Sciatic nerve (tissue), 2 donors: ENCODE results near the gene SUMO1. TPM values are rescaled to one million over a fixed set of nuclear protein-coding genes. Genes with fewer than 3 reads are reported as not detected.

ENCODE experiments used
- ATAC-seq: fragments of 200-7000 bp; cut with Tn5 transposase; one replicate; pipeline ENCODE4 v1.9.1; 2020; ENCODE audit warnings: mild to moderate bottlenecking, moderate library complexity
- DNase-seq: peaks from one replicate; pipeline ENCODE4 v3.0.0-alpha.2; 2020; ENCODE audit warnings: low spot score
- intact Hi-C: fragments of 100-400 bp; cut with DNase I; formaldehyde crosslinking; loops from one replicate; pipeline ENCODE4 v1.14.2; 2022
- total RNA-seq: library from RNA; stranded (reverse); fragmentation: NEBNext Ultra II Directional; extraction: Animal tissue kit (Norgen Biotek cat#: 25700); gene quantifications from one replicate; pipeline ENCODE4 v1.2.1, GENCODE V29; 2021
- donor health status: DM: no; HTN: no; CAD: no.
- donor health status: DM: no; HTN: no; CAD: no.

Gene SUMO1
- total RNA-seq, 1 donor from 2014 or later = 68.9 TPM

GRCh38 chr2:202161151-202161835 is 77.1 kb downstream of the SUMO1 start:
- ATAC-seq (no peak), DNase-seq (no peak)
- intact Hi-C loops = no loop called here

GRCh38 chr2:202158796-202159195 is 79.6 kb downstream of the SUMO1 start:
- intact Hi-C loops = no loop called here
- DNase-seq (no peak), ATAC-seq (peak; percentile 76)

- DNase-seq (no peak), ATAC-seq (no peak)
- intact Hi-C loops = no loop called here
These were observed 81.0 kb downstream of the SUMO1 start for GRCh38 chr2:202157211-202157990.

Other genes with a start within 250 kb of the SUMO1 start
- gene FZD7, start 204.7 kb downstream of the SUMO1 start, total RNA-seq = 13.0 TPM
- gene KIAA2012, start 165.3 kb downstream of the SUMO1 start, total RNA-seq = not detected
- gene NOP58, start 27.2 kb upstream of the SUMO1 start, total RNA-seq = 66.0 TPM
- 82.7 TPM for gene BMPR2, start 137.7 kb upstream of the SUMO1 start, total RNA-seq